VCaP (cell line): ENCODE measurements around the gene TUBB2A.
A peak's percentile ranks its signal among the peaks of the same experiment; 100 is the strongest.
"Not testable (repeated sequence)": the region's sequence is repeated elsewhere in the genome, so short reads cannot be mapped to it uniquely, and the experiment has no call there.

Experiments used
- H3K27ac ChIP-seq: fragments of 450-650 bp; 2 replicates; pipeline ENCODE4 v1.5.1; 2017
- TF ChIP-seq, protein P1 (sequence below): fragments of 450-650 bp; conservative IDR thresholded peaks from 2 replicates; pipeline ENCODE4 v1.5.1; 2017; ENCODE audit warnings: mild to moderate bottlenecking, moderate library complexity

TUBB2A gene

DNA sequence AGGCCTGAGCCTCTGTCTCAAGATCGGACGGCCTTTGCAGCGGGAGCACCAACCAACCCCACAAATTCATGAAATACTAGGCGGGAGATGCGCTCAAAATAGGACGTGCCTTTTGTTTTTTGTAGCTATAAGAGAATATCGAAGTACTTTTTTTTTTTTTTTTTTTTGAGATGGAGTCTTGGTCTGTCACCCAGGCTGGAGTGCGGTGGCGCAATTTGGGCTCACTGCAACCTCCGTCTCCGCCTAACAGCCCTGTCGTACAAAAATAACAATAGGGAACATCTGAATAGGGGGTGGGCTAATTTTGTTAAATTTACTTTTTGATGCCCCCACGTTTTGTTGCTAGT, 5.9 kb upstream of the TUBB2A start:
- H3K27ac ChIP-seq, result peak overlapping the region; percentile 81
- TF ChIP-seq, protein P1, sequence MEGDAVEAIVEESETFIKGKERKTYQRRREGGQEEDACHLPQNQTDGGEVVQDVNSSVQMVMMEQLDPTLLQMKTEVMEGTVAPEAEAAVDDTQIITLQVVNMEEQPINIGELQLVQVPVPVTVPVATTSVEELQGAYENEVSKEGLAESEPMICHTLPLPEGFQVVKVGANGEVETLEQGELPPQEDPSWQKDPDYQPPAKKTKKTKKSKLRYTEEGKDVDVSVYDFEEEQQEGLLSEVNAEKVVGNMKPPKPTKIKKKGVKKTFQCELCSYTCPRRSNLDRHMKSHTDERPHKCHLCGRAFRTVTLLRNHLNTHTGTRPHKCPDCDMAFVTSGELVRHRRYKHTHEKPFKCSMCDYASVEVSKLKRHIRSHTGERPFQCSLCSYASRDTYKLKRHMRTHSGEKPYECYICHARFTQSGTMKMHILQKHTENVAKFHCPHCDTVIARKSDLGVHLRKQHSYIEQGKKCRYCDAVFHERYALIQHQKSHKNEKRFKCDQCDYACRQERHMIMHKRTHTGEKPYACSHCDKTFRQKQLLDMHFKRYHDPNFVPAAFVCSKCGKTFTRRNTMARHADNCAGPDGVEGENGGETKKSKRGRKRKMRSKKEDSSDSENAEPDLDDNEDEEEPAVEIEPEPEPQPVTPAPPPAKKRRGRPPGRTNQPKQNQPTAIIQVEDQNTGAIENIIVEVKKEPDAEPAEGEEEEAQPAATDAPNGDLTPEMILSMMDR, result no peak

DNA sequence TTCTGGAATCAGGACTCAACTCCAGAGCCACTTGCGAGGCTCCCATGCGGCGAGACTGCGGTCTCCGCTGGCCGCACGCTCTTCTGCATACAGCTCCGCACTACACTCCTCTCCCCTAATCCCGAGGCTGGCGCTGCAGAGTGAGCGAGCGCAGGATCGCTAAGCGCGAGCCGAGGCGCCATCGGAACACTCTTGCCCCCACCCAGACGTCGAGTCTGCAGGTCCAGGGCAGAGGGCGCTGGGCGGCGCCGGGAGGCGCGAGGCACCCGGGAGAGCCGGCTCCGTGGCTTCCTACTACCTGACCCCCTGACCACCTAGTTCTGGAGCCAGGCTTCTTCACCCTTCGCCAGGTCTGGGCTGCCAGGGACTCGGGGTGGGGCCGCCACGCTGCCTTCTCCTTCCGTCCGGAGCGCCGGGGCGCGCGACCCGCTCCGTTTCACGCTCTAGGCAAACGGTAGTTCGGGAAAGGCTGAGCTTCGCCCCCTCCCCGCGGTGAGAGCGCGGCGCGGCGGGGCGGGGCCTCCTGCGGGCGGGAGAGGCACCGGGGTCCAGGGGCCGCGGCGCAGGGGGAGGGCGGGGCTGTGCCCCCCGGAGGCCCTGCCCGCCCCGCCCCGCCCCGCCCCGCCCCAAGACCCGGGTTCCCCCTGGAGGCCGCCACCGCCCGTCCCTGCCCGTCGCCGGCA, 5.4 kb upstream of the TUBB2A start:
- TF ChIP-seq, protein P1, result no peak
- H3K27ac ChIP-seq, result peak overlapping the region; percentile 81

DNA sequence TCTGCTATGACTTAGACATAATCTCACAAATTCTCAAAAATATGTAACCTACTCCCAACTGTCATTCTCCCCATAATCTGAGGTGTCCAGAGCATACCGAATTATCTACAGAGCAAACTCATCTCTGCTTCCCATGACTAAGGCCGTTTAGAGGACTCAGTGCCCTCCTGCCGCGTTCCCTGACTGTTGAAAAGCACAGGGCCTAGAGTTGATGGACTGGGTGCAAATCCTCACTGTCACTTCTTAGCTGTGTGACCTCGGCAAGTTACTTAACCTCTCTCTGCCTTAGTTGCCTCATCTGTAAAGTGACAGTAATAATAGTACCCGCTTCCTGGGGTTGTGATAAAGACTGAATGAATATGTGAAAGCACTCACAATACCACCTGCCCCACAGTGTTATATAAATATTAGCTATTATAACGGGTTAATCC, 4.7 kb upstream of the TUBB2A start:
- H3K27ac ChIP-seq, result peak overlapping the region; percentile 81
- TF ChIP-seq, protein P1, result no peak

DNA sequence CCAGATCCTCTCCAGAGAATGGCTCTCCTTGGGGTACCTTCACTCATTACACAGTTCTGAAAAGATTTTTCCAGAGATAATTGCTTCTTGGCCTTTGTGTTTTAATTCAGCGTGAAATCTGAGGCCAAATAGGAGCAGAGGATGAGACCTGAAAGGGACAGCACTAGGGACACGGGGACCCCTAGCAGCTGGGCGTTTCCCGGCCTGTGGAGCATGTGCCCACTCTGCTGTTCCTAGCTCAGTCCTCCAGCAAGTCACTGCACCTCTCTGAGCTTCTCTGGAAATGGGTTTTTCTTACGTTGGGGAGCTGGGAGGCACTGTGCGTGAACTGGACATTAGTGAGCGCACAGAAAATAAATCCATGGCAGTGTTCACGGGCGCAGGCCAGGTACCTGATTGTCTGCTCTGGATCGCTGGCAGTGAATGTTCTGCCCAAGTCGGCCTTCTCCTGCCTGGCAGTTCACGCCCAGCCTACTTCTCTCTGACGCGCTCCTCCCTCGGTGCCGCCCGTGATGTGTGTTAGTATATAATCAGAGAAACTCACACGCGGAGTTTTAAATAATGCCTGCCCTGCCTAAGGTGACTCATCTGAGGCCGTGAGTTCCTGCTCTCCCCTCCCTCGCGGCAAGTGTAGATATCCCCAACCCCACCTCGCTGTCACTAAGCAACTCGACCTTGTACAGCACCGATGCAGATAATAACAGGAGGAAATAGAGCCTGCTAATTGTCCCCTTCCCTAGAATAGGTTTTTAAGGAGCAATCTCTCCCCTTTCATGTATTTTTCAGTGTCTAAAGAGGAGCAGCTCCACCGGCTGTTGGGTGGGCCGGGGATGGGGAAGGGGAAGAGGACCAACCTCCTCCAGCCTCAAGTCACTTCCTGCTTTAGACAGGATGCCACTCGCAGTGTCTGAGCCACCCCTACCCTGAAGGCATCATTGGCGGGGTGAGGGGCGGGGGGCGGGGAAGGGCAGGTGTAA, 2.7 kb upstream of the TUBB2A start:
- TF ChIP-seq, protein P1, result no peak
- H3K27ac ChIP-seq, result no peak overlapping the region

DNA sequence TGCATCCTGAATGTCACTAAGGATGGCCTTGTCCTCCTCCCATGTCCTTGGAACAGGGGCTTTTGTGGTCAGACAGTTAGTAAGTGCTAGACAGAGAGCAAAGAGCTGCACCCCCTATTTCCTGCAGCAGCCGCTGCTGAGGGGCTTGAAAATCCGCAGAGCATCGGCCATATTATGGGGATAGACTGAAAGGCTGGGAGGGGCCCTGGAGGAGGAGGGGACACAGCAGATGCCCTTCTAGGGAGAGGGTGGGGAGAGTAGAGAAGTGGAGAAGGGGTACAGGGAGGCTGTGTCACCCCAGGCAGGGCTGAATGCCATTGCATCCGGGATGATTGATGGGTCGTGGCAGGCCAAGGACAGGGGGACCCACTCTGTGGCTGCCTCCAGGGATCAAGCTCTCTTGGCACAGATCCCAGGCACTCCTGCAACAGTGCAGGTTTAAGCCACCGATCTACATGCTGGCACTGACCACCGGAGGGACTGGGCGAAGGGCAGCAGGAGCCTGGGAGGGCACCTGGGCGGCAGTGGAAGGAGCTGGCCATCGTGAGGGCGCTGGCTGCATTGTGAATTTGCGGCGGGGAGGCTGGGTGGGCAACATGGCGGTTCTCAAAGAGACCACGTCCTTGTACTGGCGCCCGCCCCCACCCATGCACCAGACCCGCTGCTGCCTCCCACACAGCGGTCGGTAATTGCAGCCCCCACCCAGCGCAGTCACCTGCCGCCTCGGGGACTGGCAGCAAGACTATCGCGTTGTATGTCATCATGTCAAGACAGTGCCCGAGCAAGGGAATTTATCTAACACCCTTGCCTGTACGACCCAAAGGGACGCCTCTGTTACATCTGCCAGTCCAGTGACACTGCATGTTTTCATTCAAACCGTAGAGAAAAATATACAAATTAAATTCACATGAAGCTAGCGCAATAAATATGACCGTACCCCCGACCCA, 887 bp downstream of the TUBB2A start:
- H3K27ac ChIP-seq, result peak overlapping the region; percentile 65; the same call in 1 of the 2 replicates

DNA sequence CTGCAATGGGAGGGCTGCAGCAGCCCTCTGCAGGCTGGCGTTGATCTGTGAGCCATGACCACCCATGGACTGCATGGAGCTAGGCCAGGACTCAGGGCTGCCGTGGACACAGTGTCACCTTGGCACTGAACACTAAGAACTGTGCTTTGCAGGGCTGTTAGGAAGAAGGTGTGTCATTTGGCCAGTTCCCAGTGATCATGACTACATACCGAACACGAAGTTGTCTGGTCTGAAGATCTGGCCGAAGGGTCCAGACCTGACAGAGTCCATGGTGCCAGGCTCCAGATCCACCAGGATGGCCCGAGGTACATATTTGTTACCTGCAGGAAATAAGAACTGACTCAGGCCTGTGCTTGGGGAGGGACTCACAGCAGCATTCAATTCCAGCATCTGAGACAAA, 1.9 kb downstream of the TUBB2A start:
- H3K27ac ChIP-seq, result not testable (repeated sequence)

DNA sequence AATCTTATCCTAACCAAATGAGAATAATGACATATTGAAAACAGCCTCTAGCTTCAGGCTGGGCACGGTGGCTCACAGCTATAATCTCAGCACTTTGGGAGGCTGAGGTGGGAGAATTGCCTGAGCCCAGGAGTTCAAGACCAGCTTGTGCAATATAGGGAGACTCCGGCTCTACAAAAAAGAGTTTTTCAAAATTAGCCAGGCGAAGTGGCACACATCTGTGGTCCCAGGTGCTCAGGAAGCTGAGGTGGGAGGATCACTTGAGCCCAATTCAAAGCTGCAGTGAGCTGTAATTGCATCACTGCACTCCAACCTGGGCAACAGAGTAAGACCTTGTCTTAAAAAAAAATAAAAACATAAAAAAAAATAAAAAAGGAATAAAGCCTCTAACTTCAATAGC, 4.7 kb downstream of the TUBB2A start:
- H3K27ac ChIP-seq, result peak overlapping the region; percentile 50
- TF ChIP-seq, protein P1, result no peak

DNA sequence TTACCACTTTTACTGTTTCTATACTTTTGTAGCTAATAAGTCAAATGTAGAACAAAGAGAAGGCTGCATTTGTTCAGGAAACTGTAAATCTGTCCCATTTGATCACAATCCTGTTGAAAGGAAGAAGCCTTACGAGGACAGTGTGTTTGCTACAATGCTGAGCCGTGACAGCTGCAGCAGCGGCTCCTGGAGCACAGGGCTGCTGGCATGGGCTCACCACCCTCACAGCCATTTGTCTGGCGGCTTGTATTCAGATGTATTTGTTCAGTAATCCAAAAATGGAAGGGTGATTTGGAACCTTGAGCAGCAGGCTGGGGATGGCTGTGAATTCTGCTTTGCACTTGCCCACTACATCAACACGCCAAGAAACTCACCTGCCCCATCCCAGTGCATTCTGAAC, 5.7 kb downstream of the TUBB2A start:
- TF ChIP-seq, protein P1, result no peak
- peak overlapping the region; percentile 50 for H3K27ac ChIP-seq
